ENCODE results near the gene AP2A1. TPM values are rescaled to one million over a fixed set of nuclear protein-coding genes. Genes with fewer than 3 reads are reported as not detected.

The AP2A1 gene
- total RNA-seq, 3 donors from 2014 or later (not counting 1 experiment from before 2014, with no cell fraction given) = 137 to 163 (median 161) TPM

GRCh38 chr19:49766007-49766929, 533 bp upstream of the AP2A1 start:
- no peaks in the 10 kb centered on the region for H3K9me3 ChIP-seq (ENCODE audit: control insufficient read depth, insufficient read depth, low read length)
- Mint-ChIP-seq H3K4me3 (peak overlapping the region; percentile 95), H3K9me3 (no peaks in the 10 kb centered on the region), H3K27me3 (ENCODE audit: low read depth in 2 of 2) (no peaks in the 10 kb centered on the region), H3K36me3 (no peaks in the 10 kb centered on the region), H3K27ac (peak overlapping the region; percentile 91 to 93), H3K4me1 (peaks cover 45 to 55% of the 10 kb centered on the region in 2 donors)
- H3K4me3 ChIP-seq (ENCODE audit: low read length) = peak overlapping the region; percentile 50
- H3K36me3 ChIP-seq (ENCODE audit: control insufficient read depth, insufficient read depth, low read length) = no peaks in the 10 kb centered on the region
- WGBS (ENCODE audit: insufficient coverage) = under 1% methylated on average over 53 of the region's 53 CpGs
- ATAC-seq (peak; percentile 87 to 97 (median 87)), DNase-seq (peak; percentile 96 to 100)
- TF ChIP-seq CTCF (IDR thresholded peaks at IDR 0.05) = no peak
- H3K27me3 ChIP-seq (ENCODE audit: control insufficient read depth, insufficient read depth, low read length) = no peaks in the 10 kb centered on the region
- peaks cover 58% of the 10 kb centered on the region for H3K4me1 ChIP-seq (ENCODE audit: control insufficient read depth, insufficient read depth, low read length)
- intact Hi-C loops (cut with micrococcal nuclease) = loop anchor here (1.0 to 5.0 kb wide), 4 partner anchors 47 to 101 kb away; partner anchors contain the start of genes FUZ and PNKP
- H3K27ac ChIP-seq (ENCODE audit: low read length) = peak overlapping the region; percentile 71

DNA sequence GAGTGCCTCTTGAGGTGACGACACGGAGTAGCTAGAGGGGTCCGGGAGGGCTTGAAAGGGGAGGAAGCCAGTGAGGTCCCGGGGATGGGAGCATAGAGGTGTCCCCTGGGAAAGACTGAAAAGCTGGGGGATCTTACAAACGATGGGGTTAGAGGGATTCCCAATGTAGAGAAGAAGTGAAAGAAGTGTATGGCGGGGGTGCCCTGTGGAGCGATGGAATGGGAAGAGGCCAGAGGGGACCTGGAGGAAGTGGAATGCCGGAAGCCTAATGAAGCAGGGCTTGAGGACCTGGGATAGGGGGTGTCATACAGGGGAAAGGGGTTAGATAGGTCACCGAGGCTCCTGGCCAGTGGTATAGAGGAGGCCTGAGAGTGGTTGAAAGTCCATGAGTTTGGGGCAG, 580 bp downstream of the AP2A1 start:
- H3K27ac Mint-ChIP-seq = peak overlapping the region; percentile 91 to 93
- H3K4me3 ChIP-seq (ENCODE audit: low read length) = peak overlapping the region; percentile 74
- no peaks in the 10 kb centered on the region for H3K9me3 Mint-ChIP-seq
- H3K27ac ChIP-seq (ENCODE audit: low read length) = peak overlapping the region; percentile 74
- H3K27me3 ChIP-seq (ENCODE audit: control insufficient read depth, insufficient read depth, low read length) = no peaks in the 10 kb centered on the region
- H3K27me3 Mint-ChIP-seq (ENCODE audit: low read depth in 2 of 2) = no peaks in the 10 kb centered on the region
- H3K36me3 ChIP-seq (ENCODE audit: control insufficient read depth, insufficient read depth, low read length) = no peaks in the 10 kb centered on the region
- intact Hi-C loops (cut with micrococcal nuclease) = loop anchor here (2.0 to 5.0 kb wide), 3 partner anchors 45 to 100 kb away; partner anchors contain the start of genes FUZ and PNKP
- H3K4me1 ChIP-seq (ENCODE audit: control insufficient read depth, insufficient read depth, low read length) = peaks cover 60% of the 10 kb centered on the region
- WGBS (ENCODE audit: insufficient coverage) = under 1% methylated on average over 9 of the region's 9 CpGs
- H3K9me3 ChIP-seq (ENCODE audit: control insufficient read depth, insufficient read depth, low read length) = no peaks in the 10 kb centered on the region
- DNase-seq (no peak), ATAC-seq (no peak)
- TF ChIP-seq CTCF (IDR thresholded peaks at IDR 0.05) = no peak
- H3K4me3 Mint-ChIP-seq = peak overlapping the region; percentile 94
- no peaks in the 10 kb centered on the region for H3K36me3 Mint-ChIP-seq
- H3K4me1 Mint-ChIP-seq = peaks cover 52 to 61% of the 10 kb centered on the region in 2 donors

- H3K27me3 Mint-ChIP-seq (ENCODE audit: low read depth in 2 of 2) = no peaks in the 10 kb centered on the region
- peak overlapping the region; percentile 91 to 93 for H3K27ac Mint-ChIP-seq
Observed at GRCh38 chr19:49767967-49768581, 1.3 kb downstream of the AP2A1 start.

More at GRCh38 chr19:49767967-49768581, 1.3 kb downstream of the AP2A1 start:
- no peaks in the 10 kb centered on the region for H3K36me3 ChIP-seq (ENCODE audit: control insufficient read depth, insufficient read depth, low read length)
- intact Hi-C loops (cut with micrococcal nuclease) = loop anchor here (2.0 to 5.0 kb wide), 3 partner anchors 45 to 99 kb away; partner anchors contain the start of genes FUZ and PNKP
- TF ChIP-seq CTCF (IDR thresholded peaks at IDR 0.05) = no peak
- no peak for ATAC-seq
- H3K27me3 ChIP-seq (ENCODE audit: control insufficient read depth, insufficient read depth, low read length) = no peaks in the 10 kb centered on the region
- DNase-seq = no peak
- Mint-ChIP-seq H3K4me1 (peaks cover 52 to 63% of the 10 kb centered on the region in 2 donors), H3K36me3 (no peaks in the 10 kb centered on the region), H3K4me3 (peak overlapping the region; percentile 94), H3K9me3 (no peaks in the 10 kb centered on the region)
- 92% methylated on average over 12 of the region's 12 CpGs for WGBS (ENCODE audit: insufficient coverage)
- H3K4me1 ChIP-seq (ENCODE audit: control insufficient read depth, insufficient read depth, low read length) = peaks cover 65% of the 10 kb centered on the region
- H3K4me3 ChIP-seq (ENCODE audit: low read length) = peak overlapping the region; percentile 74
- no peak overlapping the region for H3K27ac ChIP-seq (ENCODE audit: low read length)
- H3K9me3 ChIP-seq (ENCODE audit: control insufficient read depth, insufficient read depth, low read length) = no peaks in the 10 kb centered on the region
